Activated naive CD4-positive, alpha-beta T cell treated with anti-CD3 and anti-CD28 coated beads, Interleukin-2, amount 50 U/mL, for 72 hours (primary cell): ENCODE results near the gene RAD51B. TPM values are rescaled to one million over a fixed set of nuclear protein-coding genes. Genes with fewer than 3 reads are reported as not detected.
"Not testable (repeated sequence)": the region's sequence is repeated elsewhere in the genome, so short reads cannot be mapped to it uniquely, and the experiment has no call there.

Experiments
- ATAC-seq, 2 donors: fragments of 150-1000 bp; cut with Tn5 transposase; 2 replicates each; pipeline ENCODE4 v1.10.0; 2021; ENCODE audit warnings: mild to moderate bottlenecking in 2 of 2, moderate library complexity in 2 of 2
- DNase-seq, 2 donors: peaks; one replicate each; pipeline ENCODE4 v3.0.0; 2021 to 2022; ENCODE audit warnings: low spot score in 2 of 2
- H3K27ac Mint-ChIP-seq, 2 donors: one replicate each; pipeline ENCODE4 v1.8.0; 2022; ENCODE audit warnings: mild to moderate bottlenecking in 2 of 2, mixed read lengths in 2 of 2
- H3K36me3 Mint-ChIP-seq, 2 donors: one replicate each; pipeline ENCODE4 v1.8.0; 2022; ENCODE audit warnings: mixed read lengths in 2 of 2
- H3K9me3 Mint-ChIP-seq, 2 donors: one replicate each; pipeline ENCODE4 v1.8.0; 2022; ENCODE audit warnings: mixed read lengths in 2 of 2
- total RNA-seq, 2 donors: library from RNA; stranded (reverse); gene quantifications; one replicate each; pipeline ENCODE4 v1.2.3, GENCODE V29; 2022

The RAD51B gene
- total RNA-seq, 2 donors from 2014 or later, result 36.5 to 53.0 TPM

- no peak for ATAC-seq
- Mint-ChIP-seq H3K36me3 (peaks cover 0 to 8% of the 10 kb centered on the region in 2 donors), H3K27ac (no peak overlapping the region), H3K9me3 (no peaks in the 10 kb centered on the region)
- DNase-seq, result no peak
Observed at GRCh38 chr14:68254669-68255527, 435.3 kb downstream of the RAD51B start.

DNA sequence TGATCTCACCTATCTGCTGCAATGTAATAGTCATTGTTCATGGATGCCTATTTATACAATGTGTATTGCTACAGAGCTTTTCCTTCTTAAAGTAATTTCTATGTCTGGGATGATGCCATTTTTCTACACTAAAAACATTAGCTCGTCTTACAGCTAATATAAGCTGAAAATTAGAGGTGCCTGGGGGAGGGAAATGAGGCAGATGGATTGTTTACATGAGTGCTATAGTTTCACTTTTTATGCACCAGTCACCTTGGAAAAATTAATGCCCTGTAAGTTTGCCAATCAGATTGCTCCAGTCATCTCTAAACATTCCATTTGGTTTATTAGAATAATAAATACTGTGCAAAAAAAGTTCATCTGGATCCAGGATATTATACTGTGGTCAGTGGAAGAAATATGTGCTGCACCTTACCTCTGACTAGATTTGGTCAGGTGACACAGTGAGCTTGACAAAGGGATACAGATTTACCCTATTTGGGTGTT lies 436.2 kb downstream of the RAD51B start:
- no peak for ATAC-seq
- no peak for DNase-seq
- no peaks in the 10 kb centered on the region for H3K9me3 Mint-ChIP-seq
- H3K27ac Mint-ChIP-seq, result no peak overlapping the region
- peaks cover 0 to 8% of the 10 kb centered on the region in 2 donors for H3K36me3 Mint-ChIP-seq

DNA sequence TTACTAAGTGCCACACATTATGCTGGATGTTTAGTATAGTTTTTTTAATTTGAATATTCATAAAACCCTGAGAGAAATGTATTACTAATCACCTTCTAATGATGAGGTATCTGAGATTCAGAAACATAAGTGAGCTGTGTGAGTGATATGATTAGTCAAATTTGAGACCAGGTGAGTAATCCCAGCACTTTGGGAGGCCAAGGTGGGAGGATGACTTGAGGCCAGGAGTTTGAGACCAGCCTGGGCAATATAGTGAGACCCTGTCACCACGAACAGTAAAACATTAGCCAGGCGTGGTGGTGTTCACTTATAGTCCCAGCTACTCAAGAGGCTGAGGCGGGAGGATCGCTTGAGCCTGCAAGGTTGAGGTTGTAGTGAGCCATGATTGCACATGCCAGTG lies 438.4 kb downstream of the RAD51B start:
- ATAC-seq (peak; percentile 26 to 34), DNase-seq (no peak)
- H3K9me3 Mint-ChIP-seq, result no peaks in the 10 kb centered on the region
- peaks cover 0 to 8% of the 10 kb centered on the region in 2 donors for H3K36me3 Mint-ChIP-seq
- no peak overlapping the region for H3K27ac Mint-ChIP-seq

GRCh38 chr14:68258995-68259394 lies 439.4 kb downstream of the RAD51B start:
- not testable (repeated sequence) for H3K27ac Mint-ChIP-seq, H3K9me3 Mint-ChIP-seq, H3K36me3 Mint-ChIP-seq, ATAC-seq, DNase-seq

DNA sequence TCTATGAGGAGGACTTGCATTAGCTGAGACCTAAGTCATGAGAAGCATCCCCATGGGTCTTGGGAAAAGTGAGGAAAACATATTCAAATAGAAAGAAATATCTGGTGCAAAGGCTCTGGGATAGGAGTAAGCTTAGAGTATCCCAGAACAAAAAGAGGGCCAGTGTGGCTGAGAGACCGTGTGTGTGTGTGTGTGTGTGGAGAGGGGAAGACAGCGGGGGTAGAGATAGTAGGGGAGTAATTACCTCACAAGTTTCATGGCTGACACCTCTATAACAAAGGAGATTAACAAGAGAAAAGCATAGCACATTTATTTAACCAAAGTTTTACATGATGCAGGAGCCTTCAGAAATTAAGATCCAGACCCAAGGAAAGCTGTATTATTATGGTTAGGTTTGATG lies 440.5 kb downstream of the RAD51B start:
- Mint-ChIP-seq H3K9me3 (no peaks in the 10 kb centered on the region), H3K36me3 (peaks cover 0 to 8% of the 10 kb centered on the region in 2 donors), H3K27ac (no peak overlapping the region)
- DNase-seq, result no peak
- no peak for ATAC-seq

- Mint-ChIP-seq H3K36me3 (peaks cover 0 to 8% of the 10 kb centered on the region in 2 donors), H3K9me3 (no peaks in the 10 kb centered on the region), H3K27ac (no peak overlapping the region)
- DNase-seq, result no peak
- ATAC-seq, result peak in 1 of 2 donors; percentile 29
Observed at GRCh38 chr14:68261092-68261842, 441.7 kb downstream of the RAD51B start.

GRCh38 chr14:68262567-68262966 lies 443.0 kb downstream of the RAD51B start:
- Mint-ChIP-seq H3K36me3 (peaks cover 0 to 8% of the 10 kb centered on the region in 2 donors), H3K9me3 (no peaks in the 10 kb centered on the region), H3K27ac (no peak overlapping the region)
- ATAC-seq (no peak), DNase-seq (no peak)

DNA sequence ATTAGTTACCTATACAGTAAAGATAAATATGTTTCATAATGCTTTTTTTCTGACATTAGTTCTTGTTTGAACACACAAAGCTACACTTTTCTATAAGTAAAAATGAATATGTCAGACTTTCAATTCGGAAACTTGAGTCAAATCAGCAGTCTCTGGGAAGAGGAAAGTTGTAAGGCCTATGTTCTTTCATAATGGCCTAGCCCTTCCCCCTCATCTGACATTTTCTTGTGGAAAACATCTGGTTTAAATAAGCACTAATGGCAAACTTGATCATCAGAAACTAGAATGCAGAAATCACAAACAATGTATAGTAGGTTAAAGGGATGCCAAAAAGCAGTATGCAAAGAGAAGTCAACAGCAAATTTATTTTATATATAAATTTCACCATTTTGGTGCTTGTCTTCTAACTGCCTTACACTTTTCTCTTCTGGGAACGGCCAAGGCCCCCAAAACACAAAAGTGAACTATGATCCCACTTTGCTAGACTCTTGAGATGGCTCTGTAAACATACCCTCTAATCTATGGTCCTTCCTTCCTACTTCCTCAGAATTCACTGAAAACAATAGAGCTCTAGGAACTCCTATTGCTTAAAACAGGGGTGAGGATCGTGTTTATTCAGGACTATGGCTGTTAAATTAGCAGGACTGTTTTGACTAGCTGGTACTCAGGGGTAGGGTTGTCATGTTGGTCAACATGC lies 444.1 kb downstream of the RAD51B start:
- no peak overlapping the region for H3K27ac Mint-ChIP-seq
- no peak for ATAC-seq
- no peaks in the 10 kb centered on the region for H3K9me3 Mint-ChIP-seq
- H3K36me3 Mint-ChIP-seq, result peaks cover 0 to 4% of the 10 kb centered on the region in 2 donors
- DNase-seq, result no peak

- H3K36me3 Mint-ChIP-seq, result no peaks in the 10 kb centered on the region
- no peak for ATAC-seq
- no peaks in the 10 kb centered on the region for H3K9me3 Mint-ChIP-seq
- H3K27ac Mint-ChIP-seq, result no peak overlapping the region
- no peak for DNase-seq
Observed at GRCh38 chr14:68264260-68264569, 444.6 kb downstream of the RAD51B start.

DNA sequence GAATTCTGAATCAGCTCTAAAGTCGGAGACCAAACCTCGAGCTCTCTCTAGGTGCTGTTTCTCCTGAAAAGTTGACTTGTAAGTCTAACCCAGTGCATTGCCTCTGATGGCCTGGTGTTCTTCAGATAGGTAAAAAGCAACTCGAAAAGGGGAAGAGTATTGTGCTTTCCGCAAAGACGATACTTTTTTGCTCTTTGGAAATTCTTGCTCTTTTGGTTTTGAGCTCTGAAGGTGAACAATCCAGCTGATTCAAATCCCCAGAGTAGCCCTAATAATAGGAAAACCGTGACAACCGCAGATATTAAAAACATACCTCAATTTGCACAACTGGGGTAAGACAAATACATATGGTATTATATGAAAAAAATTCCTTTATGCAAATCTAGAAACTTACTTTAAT lies 447.4 kb downstream of the RAD51B start:
- H3K36me3 Mint-ChIP-seq, result peaks cover 0 to 4% of the 10 kb centered on the region in 2 donors
- ATAC-seq, result no peak
- no peak for DNase-seq
- no peaks in the 10 kb centered on the region for H3K9me3 Mint-ChIP-seq
- no peak overlapping the region for H3K27ac Mint-ChIP-seq

DNA sequence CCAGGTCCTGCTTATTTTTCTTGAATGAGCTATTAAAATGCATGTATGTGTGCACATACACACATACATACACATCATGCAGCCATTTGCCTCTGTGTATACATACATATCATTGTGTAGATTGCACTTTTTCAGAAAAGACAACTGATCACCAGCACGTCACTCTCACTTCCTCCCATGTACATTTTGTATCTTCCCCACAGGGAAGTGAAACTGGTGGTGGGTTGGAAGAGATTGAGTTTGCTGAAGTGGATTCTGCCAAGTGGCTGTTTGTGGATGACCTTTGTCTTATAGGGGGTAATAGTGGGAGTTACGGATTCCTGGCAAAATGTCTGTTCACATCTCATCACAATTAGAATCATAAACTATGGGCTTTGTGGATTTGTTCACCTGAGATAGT lies 448.6 kb downstream of the RAD51B start:
- peak overlapping the region; percentile 2 to 25 for H3K27ac Mint-ChIP-seq
- ATAC-seq (peak in 1 of 2 donors; percentile 31), DNase-seq (no peak)
- peaks cover 0 to 4% of the 10 kb centered on the region in 2 donors for H3K36me3 Mint-ChIP-seq
- H3K9me3 Mint-ChIP-seq, result no peaks in the 10 kb centered on the region

- Mint-ChIP-seq H3K27ac (peak overlapping the region; percentile 2 to 25), H3K36me3 (peaks cover 0 to 4% of the 10 kb centered on the region in 2 donors), H3K9me3 (no peaks in the 10 kb centered on the region)
- DNase-seq (no peak), ATAC-seq (no peak)
Observed at GRCh38 chr14:68268719-68269118, 449.1 kb downstream of the RAD51B start.

DNA sequence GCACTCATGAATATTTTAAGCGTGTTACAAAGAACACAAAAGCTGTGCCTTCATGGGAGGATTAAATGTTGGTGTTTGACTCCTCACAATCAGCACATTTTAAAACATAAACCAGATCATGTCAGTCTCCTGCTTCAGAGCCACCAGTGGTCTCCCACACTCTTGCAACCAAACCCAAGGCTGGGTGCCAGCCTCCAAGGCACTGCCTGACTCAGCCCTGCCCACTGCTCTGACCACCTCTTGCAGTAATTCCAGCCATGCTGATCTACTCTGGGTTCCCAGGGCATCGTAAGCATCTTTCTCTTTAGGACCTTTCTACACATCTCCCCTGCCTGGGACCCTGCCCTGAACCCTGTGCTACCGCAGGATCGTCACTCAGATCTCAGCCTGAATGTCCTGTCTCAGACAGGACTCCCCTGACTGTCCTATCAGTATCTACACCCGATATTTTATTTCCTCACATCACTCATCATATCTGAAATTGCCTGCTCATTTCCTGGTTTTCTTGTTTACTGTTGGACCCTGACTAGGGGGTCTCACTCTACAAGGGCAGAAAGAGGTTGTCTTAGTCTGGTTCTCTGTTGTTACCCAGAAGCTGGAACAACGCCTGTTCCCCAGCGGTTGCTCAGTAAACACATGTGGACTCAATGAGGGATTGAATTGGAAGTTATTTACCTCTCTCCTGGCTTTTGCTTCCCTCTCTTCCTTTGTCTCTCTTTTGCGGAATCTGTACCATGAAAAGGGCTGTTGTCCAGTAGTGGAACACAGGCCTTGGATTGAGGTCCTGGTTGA lies 449.8 kb downstream of the RAD51B start:
- H3K36me3 Mint-ChIP-seq, result peaks cover 0 to 4% of the 10 kb centered on the region in 2 donors
- DNase-seq (no peak), ATAC-seq (peak in 1 of 2 donors; percentile 74)
- no peaks in the 10 kb centered on the region for H3K9me3 Mint-ChIP-seq
- H3K27ac Mint-ChIP-seq, result peak overlapping the region in 1 of 2 donors; percentile 2

DNA sequence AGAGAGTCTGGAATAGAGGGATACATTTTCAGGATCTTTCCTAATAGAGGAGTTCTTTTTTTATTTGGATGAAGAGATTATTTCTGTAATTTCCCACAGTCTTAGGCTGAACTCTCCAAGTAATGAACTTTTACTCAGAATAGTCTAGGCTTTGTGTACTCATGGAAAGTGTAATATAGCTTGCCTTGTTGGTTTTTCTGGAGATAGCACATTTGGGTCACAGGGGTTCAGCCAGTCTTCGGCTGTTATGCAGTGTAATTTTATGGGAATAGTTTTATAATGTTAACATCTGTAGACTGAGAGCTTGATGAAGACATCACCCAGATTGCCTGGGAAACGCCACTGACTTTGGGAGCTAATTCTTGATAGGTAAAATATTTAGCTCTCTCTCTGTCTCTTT lies 450.8 kb downstream of the RAD51B start:
- DNase-seq (no peak), ATAC-seq (no peak)
- peaks cover 0 to 4% of the 10 kb centered on the region in 2 donors for H3K36me3 Mint-ChIP-seq
- H3K9me3 Mint-ChIP-seq, result no peaks in the 10 kb centered on the region
- no peak overlapping the region for H3K27ac Mint-ChIP-seq

- Mint-ChIP-seq H3K36me3 (peaks cover 0 to 4% of the 10 kb centered on the region in 2 donors), H3K27ac (no peak overlapping the region), H3K9me3 (no peaks in the 10 kb centered on the region)
- no peak for ATAC-seq
- DNase-seq, result no peak
Observed at GRCh38 chr14:68271913-68272391, 452.4 kb downstream of the RAD51B start.

- H3K27ac Mint-ChIP-seq, result no peak overlapping the region
- DNase-seq, result no peak
- ATAC-seq, result no peak
Observed at GRCh38 chr14:68273413-68273812, 453.8 kb downstream of the RAD51B start.

More at GRCh38 chr14:68273413-68273812, 453.8 kb downstream of the RAD51B start:
- H3K36me3 Mint-ChIP-seq, result peaks cover 0 to 4% of the 10 kb centered on the region in 2 donors
- no peaks in the 10 kb centered on the region for H3K9me3 Mint-ChIP-seq
